Breast epithelium (tissue), 3 donors: Measurements from ENCODE around the gene PCNX1.

Experiments used
- POLR2A ChIP-seq: fragments of 450-650 bp; IDR thresholded peaks from one replicate; pipeline ENCODE4 v1.6.1; 2016; ENCODE audit warnings: antibody characterized with exemption, mild to moderate bottlenecking, moderate library complexity
- POLR2AphosphoS5 ChIP-seq, 3 donors: sonication (generic); formaldehyde crosslinking; IDR thresholded peaks; one replicate each; pipeline ENCODE4 v1.6.1; 2017; ENCODE audit warnings: antibody characterized with exemption in 3 of 3
- TF ChIP-seq, protein P1 (sequence below), 3 donors: fragments of 450-650 bp; IDR thresholded peaks; one replicate each; pipeline ENCODE4 v1.5.1; 2016 to 2017; ENCODE audit warnings: antibody characterized with exemption in 3 of 3, mild to moderate bottlenecking in 3 of 3, moderate library complexity in 3 of 3

DNA sequence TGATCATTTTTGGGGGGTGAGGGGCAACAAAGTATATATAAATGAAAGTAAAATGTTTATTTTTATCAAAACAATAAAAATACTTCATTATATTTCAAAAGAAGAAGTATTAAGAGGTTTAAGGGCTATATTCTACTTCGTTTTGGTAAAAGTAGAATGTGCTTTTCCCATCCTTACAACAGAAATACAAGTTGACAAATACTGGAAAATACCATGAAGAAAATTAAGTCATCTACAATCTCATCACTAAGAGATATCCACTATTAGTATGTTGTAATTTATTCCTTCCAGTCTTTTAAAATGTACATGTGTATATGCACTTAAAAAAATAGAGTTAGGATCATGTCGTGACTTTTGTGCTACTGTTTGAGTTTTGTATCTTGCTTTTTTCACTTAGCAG is 92.8 kb downstream of the PCNX1 start:
- TF ChIP-seq, protein P1, sequence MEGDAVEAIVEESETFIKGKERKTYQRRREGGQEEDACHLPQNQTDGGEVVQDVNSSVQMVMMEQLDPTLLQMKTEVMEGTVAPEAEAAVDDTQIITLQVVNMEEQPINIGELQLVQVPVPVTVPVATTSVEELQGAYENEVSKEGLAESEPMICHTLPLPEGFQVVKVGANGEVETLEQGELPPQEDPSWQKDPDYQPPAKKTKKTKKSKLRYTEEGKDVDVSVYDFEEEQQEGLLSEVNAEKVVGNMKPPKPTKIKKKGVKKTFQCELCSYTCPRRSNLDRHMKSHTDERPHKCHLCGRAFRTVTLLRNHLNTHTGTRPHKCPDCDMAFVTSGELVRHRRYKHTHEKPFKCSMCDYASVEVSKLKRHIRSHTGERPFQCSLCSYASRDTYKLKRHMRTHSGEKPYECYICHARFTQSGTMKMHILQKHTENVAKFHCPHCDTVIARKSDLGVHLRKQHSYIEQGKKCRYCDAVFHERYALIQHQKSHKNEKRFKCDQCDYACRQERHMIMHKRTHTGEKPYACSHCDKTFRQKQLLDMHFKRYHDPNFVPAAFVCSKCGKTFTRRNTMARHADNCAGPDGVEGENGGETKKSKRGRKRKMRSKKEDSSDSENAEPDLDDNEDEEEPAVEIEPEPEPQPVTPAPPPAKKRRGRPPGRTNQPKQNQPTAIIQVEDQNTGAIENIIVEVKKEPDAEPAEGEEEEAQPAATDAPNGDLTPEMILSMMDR (IDR thresholded peaks at IDR 0.05): no peak
- no peak for TF ChIP-seq POLR2A
- no peak for TF ChIP-seq POLR2AphosphoS5 (IDR thresholded peaks at IDR 0.05)
